Testis (tissue), 3 donors: ENCODE data around the gene ACSL1. TPM values are rescaled to one million over a fixed set of nuclear protein-coding genes. Genes with fewer than 3 reads are reported as not detected.

ENCODE experiments used
- DNase-seq: peaks from one replicate; pipeline ENCODE4 v3.0.0-alpha.2; 2019
- H3K27ac ChIP-seq, 2 donors: fragments of 200-600 bp; sonication (generic); one replicate each; pipeline ENCODE4 v1.5.1; 2019
- H3K27me3 ChIP-seq: fragments of 200-600 bp; sonication (generic); one replicate; pipeline ENCODE4 v1.5.1; 2019
- H3K36me3 ChIP-seq: fragments of 200-600 bp; sonication (generic); one replicate; pipeline ENCODE4 v1.5.1; 2017; ENCODE audit warnings: low read depth; ENCODE audit errors: missing control alignments
- H3K4me1 ChIP-seq: fragments of 200-600 bp; sonication (generic); one replicate; pipeline ENCODE4 v1.5.1; 2019
- H3K4me3 ChIP-seq, 2 donors: fragments of 200-600 bp; sonication (generic); one replicate each; pipeline ENCODE4 v1.5.1; 2017 to 2019
- H3K9me3 ChIP-seq: fragments of 200-600 bp; sonication (generic); one replicate; pipeline ENCODE4 v1.5.1; 2017
- POLR2A ChIP-seq: fragments of 450-650 bp; IDR thresholded peaks from one replicate; pipeline ENCODE4 v1.6.1; 2017; ENCODE audit warnings: antibody characterized with exemption, mild to moderate bottlenecking, moderate library complexity
- WGBS, 2 donors: methylation state at CpG; one replicate each; pipeline ENCODE4 v1.1.5; 2018; 5-methylcytosine and 5-hydroxymethylcytosine counted together
- intact Hi-C: fragments of 100-400 bp; cut with DNase I; formaldehyde crosslinking; loops from one replicate; pipeline ENCODE4 v1.15.1; 2023; ENCODE audit warnings: low total_unique reads
- polyA plus RNA-seq: library from polyadenylated mRNA; stranded (reverse); fragments of 350-450 nt; fragmentation: Illumina TruSeq; extraction: RNeasy Lipid Tissue Mini Kit (QIAGEN cat#74804); gene quantifications from one replicate; pipeline ENCODE4 v1.2.3, GENCODE V29; 2014; ENCODE audit warnings: low read depth, low replicate concordance; ENCODE audit not compliant: insufficient read depth
- total RNA-seq, 2 donors: library from RNA; depleted of rRNA; stranded (reverse); fragments of >200 nt; gene quantifications; one replicate each; pipeline ENCODE4 v1.2.3, GENCODE V29; 2016
- TF ChIP-seq, protein P1 (sequence below), 3 experiments: fragments of 450-650 bp in 2 of 3; fragments of 200-600 bp in 1 of 3; sonication (generic) in 1 of 3; IDR thresholded peaks; one replicate each; pipeline ENCODE4 v1.5.1; 2016 to 2019; ENCODE audit warnings: antibody characterized with exemption in 3 of 3, mild to moderate bottlenecking in 2 of 3, moderate library complexity in 1 of 3

The ACSL1 gene
- total and polyA plus RNA-seq, 3 donors from 2014 or later: 31.6 to 81.8 (median 59.8) TPM

DNA sequence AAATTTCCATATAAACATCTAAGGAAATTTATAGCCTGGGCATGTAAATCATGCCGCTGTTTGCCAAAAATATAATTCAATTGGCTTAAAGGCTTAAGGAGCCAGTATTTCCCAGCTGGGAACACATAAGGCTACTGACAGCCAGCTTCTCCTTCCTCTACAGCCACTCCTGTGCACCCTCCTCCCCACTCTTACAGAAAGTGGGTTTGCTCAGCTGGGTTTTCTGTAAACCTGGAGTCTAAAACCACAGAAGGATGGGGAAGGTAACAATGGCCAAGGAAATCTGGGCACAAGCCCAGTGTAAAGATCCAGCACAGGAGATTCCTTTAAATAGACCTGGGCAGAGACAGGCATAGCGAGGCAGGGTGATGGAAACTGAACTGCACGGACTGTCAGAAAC, 18.5 kb downstream of the ACSL1 start:
- no peaks in the 10 kb centered on the region for H3K36me3 ChIP-seq
- no peaks in the 10 kb centered on the region for H3K27me3 ChIP-seq
- TF ChIP-seq, protein P1, sequence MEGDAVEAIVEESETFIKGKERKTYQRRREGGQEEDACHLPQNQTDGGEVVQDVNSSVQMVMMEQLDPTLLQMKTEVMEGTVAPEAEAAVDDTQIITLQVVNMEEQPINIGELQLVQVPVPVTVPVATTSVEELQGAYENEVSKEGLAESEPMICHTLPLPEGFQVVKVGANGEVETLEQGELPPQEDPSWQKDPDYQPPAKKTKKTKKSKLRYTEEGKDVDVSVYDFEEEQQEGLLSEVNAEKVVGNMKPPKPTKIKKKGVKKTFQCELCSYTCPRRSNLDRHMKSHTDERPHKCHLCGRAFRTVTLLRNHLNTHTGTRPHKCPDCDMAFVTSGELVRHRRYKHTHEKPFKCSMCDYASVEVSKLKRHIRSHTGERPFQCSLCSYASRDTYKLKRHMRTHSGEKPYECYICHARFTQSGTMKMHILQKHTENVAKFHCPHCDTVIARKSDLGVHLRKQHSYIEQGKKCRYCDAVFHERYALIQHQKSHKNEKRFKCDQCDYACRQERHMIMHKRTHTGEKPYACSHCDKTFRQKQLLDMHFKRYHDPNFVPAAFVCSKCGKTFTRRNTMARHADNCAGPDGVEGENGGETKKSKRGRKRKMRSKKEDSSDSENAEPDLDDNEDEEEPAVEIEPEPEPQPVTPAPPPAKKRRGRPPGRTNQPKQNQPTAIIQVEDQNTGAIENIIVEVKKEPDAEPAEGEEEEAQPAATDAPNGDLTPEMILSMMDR (IDR thresholded peaks at IDR 0.05): no peak
- TF ChIP-seq POLR2A: no peak
- H3K4me1 ChIP-seq: peaks cover 14% of the 10 kb centered on the region
- no peaks in the 10 kb centered on the region for H3K9me3 ChIP-seq
- H3K4me3 ChIP-seq: no peak overlapping the region
- 94 to 95% methylated on average over 3 of the region's 3 CpGs for WGBS, 2 donors
- intact Hi-C loops: no loop called here
- H3K27ac ChIP-seq: no peak overlapping the region
- DNase-seq: no peak

DNA sequence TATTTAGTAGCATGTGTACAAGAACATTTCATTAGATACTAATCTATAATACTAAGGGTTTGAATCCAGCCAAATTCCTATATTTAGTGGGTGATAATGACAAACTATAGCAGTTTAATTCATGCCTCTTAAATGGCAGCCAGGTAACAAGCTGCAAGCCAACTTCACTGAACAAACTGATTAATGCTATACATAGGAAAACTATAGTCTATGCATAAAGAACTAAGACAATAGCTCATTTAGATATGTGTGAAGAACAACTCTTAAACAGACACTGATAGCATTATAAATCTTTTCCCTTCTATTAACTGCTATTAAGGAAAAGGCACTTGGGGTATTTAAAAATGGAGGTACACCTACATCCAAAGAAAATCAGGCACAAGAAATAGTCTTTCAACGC, 19.1 kb downstream of the ACSL1 start:
- no peak for DNase-seq
- H3K4me1 ChIP-seq: peaks cover 12% of the 10 kb centered on the region
- no peak overlapping the region for H3K27ac ChIP-seq
- WGBS, 2 donors: 92 to 95% methylated on average over 1 of the region's 1 CpG
- H3K9me3 ChIP-seq: no peaks in the 10 kb centered on the region
- no peak overlapping the region for H3K4me3 ChIP-seq
- no peaks in the 10 kb centered on the region for H3K36me3 ChIP-seq
- intact Hi-C loops: no loop called here
- TF ChIP-seq, protein P1 (IDR thresholded peaks at IDR 0.05): no peak
- no peak for TF ChIP-seq POLR2A
- no peaks in the 10 kb centered on the region for H3K27me3 ChIP-seq

DNA sequence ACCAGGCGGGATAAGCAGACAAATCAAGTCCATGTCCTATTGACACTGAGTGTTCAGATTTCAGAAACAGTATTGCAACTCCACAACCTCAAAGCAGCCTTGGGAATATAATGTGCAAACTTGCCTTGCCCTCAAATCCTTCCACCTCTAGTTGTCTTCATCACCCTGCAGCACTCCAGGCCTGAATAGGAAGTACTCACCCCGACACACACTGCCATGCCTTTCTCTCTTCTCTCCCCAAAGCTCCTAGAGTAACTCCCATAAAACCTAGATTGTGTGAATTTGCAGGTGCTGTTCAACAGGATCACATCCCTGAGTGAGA, 19.6 kb downstream of the ACSL1 start:
- DNase-seq: no peak
- Histone ChIP-seq H3K4me1 (peaks cover 12% of the 10 kb centered on the region), H3K27ac (no peak overlapping the region), H3K4me3 (no peak overlapping the region), H3K9me3 (no peaks in the 10 kb centered on the region), H3K27me3 (no peaks in the 10 kb centered on the region), H3K36me3 (no peaks in the 10 kb centered on the region)
- WGBS, 2 donors: 89 to 95% methylated on average over 2 of the region's 2 CpGs
- intact Hi-C loops: no loop called here
- TF ChIP-seq, protein P1 (IDR thresholded peaks at IDR 0.05): no peak
- no peak for TF ChIP-seq POLR2A

DNA sequence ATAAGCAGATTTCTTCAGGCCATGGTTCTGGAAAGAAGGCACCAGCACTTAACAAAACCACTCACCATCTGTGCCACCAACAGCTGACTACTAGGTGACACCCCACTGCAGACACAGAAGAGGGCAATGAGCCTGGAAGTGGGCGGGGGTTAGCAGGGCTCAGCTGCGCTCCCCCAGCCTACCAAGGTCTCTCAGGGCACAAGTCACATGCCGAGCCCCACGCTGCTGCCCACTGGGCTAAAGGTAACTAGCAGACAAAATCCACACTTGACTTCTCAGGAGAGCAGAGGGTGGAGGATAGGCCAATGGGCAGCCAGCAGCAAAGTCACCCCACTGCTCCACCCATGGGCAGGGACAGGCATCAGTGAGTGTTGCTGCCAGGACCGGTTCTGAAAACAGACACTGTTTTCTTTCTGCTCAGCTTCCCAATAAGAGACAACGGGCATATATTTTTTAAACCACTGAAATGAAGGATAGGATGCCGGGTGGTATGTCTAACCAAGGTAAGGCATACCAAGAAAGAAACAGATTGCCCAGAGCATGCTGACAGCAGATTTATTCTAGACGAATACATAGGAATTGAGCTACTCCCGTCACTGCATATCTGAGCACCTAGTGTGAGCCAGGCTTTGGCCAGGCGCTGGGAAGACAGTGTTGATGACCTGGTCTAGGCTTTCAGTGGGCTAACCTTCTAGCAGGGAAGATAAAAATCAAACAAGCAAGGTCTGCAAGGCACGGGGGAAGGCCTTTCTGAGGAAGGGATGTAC, 20.1 kb downstream of the ACSL1 start:
- intact Hi-C loops: no loop called here
- Histone ChIP-seq H3K27me3 (no peaks in the 10 kb centered on the region), H3K36me3 (no peaks in the 10 kb centered on the region), H3K9me3 (no peaks in the 10 kb centered on the region), H3K27ac (no peak overlapping the region), H3K4me3 (no peak overlapping the region), H3K4me1 (peaks cover 12% of the 10 kb centered on the region)
- TF ChIP-seq, protein P1 (IDR thresholded peaks at IDR 0.05): no peak
- no peak for TF ChIP-seq POLR2A
- 73 to 87% methylated on average over 7 to 11 of the region's 11 CpGs for WGBS, 2 donors
- no peak for DNase-seq

DNA sequence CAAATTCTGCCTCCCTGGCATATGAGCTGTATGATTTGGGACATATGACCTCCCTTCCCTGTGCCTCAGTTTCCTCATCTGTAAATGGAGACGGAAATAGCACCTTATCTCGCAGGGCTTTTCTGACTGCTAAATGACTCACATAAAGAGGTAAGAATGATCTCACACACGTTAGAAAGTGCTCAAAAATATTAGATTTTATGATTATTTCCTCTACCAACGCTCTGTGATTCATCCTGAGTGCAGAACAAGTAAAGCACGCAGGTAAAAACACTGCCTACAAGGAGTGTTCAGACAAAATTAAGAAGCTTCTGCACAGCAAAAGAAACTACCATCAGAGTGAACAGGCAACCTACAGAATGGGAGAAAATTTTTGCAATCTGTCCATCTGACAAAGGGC, 21.1 kb downstream of the ACSL1 start:
- no peaks in the 10 kb centered on the region for H3K36me3 ChIP-seq
- H3K4me1 ChIP-seq: peaks cover 12% of the 10 kb centered on the region
- H3K27me3 ChIP-seq: no peaks in the 10 kb centered on the region
- intact Hi-C loops: no loop called here
- no peaks in the 10 kb centered on the region for H3K9me3 ChIP-seq
- no peak for DNase-seq
- WGBS, 2 donors: 92 to 94% methylated on average over 5 of the region's 5 CpGs
- no peak overlapping the region for H3K27ac ChIP-seq
- TF ChIP-seq, protein P1 (IDR thresholded peaks at IDR 0.05): no peak
- TF ChIP-seq POLR2A: no peak
- no peak overlapping the region for H3K4me3 ChIP-seq
